ENCODE results near the gene TSC22D1.

The TSC22D1 gene

DNA sequence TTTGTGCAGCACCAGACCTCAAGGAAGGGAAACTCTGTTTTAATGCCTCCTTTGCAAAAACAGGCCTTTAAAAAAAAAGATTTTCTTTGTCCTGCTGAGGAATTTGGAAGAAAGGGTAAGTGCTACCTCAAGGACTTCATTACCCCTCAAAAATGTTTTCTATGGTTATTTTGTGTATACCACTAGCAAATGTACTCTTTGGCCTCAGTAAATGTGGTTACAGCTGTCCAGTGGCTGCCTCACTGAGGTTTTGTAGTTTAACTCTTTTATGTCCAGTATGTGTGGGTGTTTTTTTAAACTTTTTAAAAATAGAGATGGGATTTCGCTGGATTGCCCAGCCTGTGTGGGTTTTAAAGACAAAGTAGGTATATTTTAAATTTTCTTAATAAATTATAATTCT lies 42.2 kb upstream of the TSC22D1 start:
- Histone ChIP-seq H3K27ac (ENCODE audit: poor library complexity, severe bottlenecking) (no peak overlapping the region), H3K9me3 (ENCODE audit: severe bottlenecking) (no peaks in the 10 kb centered on the region), H3K4me1 (ENCODE audit: insufficient read depth, poor library complexity, severe bottlenecking) (no peaks in the 10 kb centered on the region), H3K27me3 (ENCODE audit: insufficient read depth, poor library complexity, severe bottlenecking) (no peaks in the 10 kb centered on the region), H3K36me3 (ENCODE audit: low read depth) (no peaks in the 10 kb centered on the region), H3K4me3 (ENCODE audit: severe bottlenecking) (no peak overlapping the region)
- DNase-seq (ENCODE audit: low spot score) (no peak), ATAC-seq (ENCODE audit: low read depth) (no peak)
- TF ChIP-seq, protein P1, sequence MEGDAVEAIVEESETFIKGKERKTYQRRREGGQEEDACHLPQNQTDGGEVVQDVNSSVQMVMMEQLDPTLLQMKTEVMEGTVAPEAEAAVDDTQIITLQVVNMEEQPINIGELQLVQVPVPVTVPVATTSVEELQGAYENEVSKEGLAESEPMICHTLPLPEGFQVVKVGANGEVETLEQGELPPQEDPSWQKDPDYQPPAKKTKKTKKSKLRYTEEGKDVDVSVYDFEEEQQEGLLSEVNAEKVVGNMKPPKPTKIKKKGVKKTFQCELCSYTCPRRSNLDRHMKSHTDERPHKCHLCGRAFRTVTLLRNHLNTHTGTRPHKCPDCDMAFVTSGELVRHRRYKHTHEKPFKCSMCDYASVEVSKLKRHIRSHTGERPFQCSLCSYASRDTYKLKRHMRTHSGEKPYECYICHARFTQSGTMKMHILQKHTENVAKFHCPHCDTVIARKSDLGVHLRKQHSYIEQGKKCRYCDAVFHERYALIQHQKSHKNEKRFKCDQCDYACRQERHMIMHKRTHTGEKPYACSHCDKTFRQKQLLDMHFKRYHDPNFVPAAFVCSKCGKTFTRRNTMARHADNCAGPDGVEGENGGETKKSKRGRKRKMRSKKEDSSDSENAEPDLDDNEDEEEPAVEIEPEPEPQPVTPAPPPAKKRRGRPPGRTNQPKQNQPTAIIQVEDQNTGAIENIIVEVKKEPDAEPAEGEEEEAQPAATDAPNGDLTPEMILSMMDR (IDR thresholded peaks at IDR 0.05; ENCODE audit: poor library complexity, severe bottlenecking): no peak

DNA sequence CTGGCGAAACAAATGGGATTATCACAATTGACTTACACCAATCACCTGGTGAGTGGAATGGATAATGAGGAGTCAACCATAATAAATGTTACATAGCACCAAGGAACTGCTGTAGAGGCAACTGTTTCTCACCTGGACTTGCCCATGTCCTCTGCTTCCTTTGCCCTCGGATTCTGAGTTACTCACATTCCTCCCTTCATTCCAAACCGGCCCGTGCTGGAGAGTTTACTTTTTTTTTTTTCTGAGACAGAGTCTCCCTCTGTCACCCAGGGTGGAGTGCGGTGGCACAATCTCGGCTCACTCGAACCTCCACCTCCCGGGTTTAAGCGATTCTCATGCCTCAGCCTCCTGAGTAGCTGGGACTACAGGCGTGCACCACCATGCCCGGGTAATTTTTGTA lies 41.5 kb upstream of the TSC22D1 start:
- TF ChIP-seq, protein P1 (IDR thresholded peaks at IDR 0.05; ENCODE audit: poor library complexity, severe bottlenecking): no peak
- no peak for DNase-seq (ENCODE audit: low spot score)
- Histone ChIP-seq H3K4me1 (ENCODE audit: insufficient read depth, poor library complexity, severe bottlenecking) (no peaks in the 10 kb centered on the region), H3K4me3 (ENCODE audit: severe bottlenecking) (no peak overlapping the region), H3K36me3 (ENCODE audit: low read depth) (no peaks in the 10 kb centered on the region), H3K27me3 (ENCODE audit: insufficient read depth, poor library complexity, severe bottlenecking) (no peaks in the 10 kb centered on the region), H3K9me3 (ENCODE audit: severe bottlenecking) (no peaks in the 10 kb centered on the region), H3K27ac (ENCODE audit: poor library complexity, severe bottlenecking) (no peak overlapping the region)
- ATAC-seq (ENCODE audit: low read depth): no peak

DNA sequence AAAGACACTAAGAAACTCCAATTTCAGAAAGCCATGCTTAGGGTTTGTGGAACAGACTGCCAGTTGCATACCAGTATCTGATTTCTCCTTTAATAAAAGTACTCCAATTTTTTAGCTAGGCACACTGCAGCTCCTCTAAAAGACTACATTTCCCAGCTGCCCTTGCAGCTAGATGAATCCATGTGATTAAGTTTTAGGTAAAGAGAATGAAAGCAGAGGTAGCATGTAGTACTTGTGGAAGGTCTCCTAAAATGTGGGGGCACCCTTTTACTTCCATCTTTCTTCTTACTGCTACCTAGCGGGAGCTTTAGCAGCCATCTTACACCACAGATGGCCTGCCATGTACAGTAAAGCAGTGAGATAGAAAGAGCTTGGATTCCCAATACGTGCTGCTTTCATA lies 33.0 kb upstream of the TSC22D1 start:
- ATAC-seq (ENCODE audit: low read depth) (no peak), DNase-seq (ENCODE audit: low spot score) (no peak)
- H3K27ac ChIP-seq (ENCODE audit: poor library complexity, severe bottlenecking): no peak overlapping the region
- H3K4me3 ChIP-seq (ENCODE audit: severe bottlenecking): no peak overlapping the region
- H3K4me1 ChIP-seq (ENCODE audit: insufficient read depth, poor library complexity, severe bottlenecking): no peaks in the 10 kb centered on the region
- no peaks in the 10 kb centered on the region for H3K36me3 ChIP-seq (ENCODE audit: low read depth)
- H3K27me3 ChIP-seq (ENCODE audit: insufficient read depth, poor library complexity, severe bottlenecking): no peaks in the 10 kb centered on the region
- no peaks in the 10 kb centered on the region for H3K9me3 ChIP-seq (ENCODE audit: severe bottlenecking)
- TF ChIP-seq, protein P1 (IDR thresholded peaks at IDR 0.05; ENCODE audit: poor library complexity, severe bottlenecking): no peak

DNA sequence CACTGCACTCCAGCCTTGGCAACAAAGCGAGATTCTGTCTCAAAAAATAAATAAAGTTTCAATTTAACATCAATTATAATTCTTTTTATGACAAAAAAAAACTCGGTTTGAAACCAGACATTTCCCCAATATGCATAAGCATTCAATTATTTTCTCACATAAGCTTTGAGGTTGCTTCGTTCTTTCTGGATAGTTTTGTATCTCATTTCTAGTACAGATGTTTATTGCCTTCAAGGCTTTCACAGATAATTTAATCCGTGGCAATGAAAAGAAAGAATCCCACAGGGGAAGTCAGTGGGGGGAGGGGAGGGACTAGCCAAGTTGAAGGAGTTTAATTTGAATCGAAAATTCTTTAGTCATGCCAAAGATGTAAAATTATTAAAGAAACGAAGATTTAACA lies 29.6 kb upstream of the TSC22D1 start:
- DNase-seq (ENCODE audit: low spot score) (no peak), ATAC-seq (ENCODE audit: low read depth) (no peak)
- Histone ChIP-seq H3K36me3 (ENCODE audit: low read depth) (no peaks in the 10 kb centered on the region), H3K27me3 (ENCODE audit: insufficient read depth, poor library complexity, severe bottlenecking) (no peaks in the 10 kb centered on the region), H3K4me3 (ENCODE audit: severe bottlenecking) (no peak overlapping the region), H3K27ac (ENCODE audit: poor library complexity, severe bottlenecking) (no peak overlapping the region), H3K4me1 (ENCODE audit: insufficient read depth, poor library complexity, severe bottlenecking) (no peaks in the 10 kb centered on the region), H3K9me3 (ENCODE audit: severe bottlenecking) (no peaks in the 10 kb centered on the region)
- TF ChIP-seq, protein P1 (IDR thresholded peaks at IDR 0.05; ENCODE audit: poor library complexity, severe bottlenecking): no peak

DNA sequence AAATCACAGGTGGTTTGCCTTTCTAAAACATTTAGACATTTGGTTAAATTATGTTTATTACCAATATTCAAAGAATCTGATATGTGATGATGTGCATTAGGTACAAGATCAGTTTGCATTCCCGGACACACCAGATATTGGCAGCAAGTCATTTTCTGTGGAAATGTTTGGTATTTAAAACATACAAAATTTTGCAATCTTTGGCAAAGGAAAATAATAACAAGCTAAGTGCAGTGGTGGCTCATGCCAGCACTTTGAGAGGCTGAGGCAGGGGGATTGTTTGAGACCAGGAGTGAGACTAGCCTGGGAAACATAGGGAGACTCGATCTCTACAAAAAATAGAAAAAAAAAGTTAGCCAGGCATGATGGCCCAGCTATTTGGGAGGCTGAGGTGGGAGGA lies 29.1 kb upstream of the TSC22D1 start:
- TF ChIP-seq, protein P1 (IDR thresholded peaks at IDR 0.05; ENCODE audit: poor library complexity, severe bottlenecking): no peak
- no peaks in the 10 kb centered on the region for H3K27me3 ChIP-seq (ENCODE audit: insufficient read depth, poor library complexity, severe bottlenecking)
- no peaks in the 10 kb centered on the region for H3K36me3 ChIP-seq (ENCODE audit: low read depth)
- ATAC-seq (ENCODE audit: low read depth): no peak
- H3K27ac ChIP-seq (ENCODE audit: poor library complexity, severe bottlenecking): no peak overlapping the region
- DNase-seq (ENCODE audit: low spot score): no peak
- no peaks in the 10 kb centered on the region for H3K9me3 ChIP-seq (ENCODE audit: severe bottlenecking)
- H3K4me1 ChIP-seq (ENCODE audit: insufficient read depth, poor library complexity, severe bottlenecking): no peaks in the 10 kb centered on the region
- H3K4me3 ChIP-seq (ENCODE audit: severe bottlenecking): no peak overlapping the region
